DMS53 treated with DMSO at 0.1 percent for 48 hours (cell line): ENCODE measurements around the gene BMPR1B.
A peak's percentile ranks its signal among the peaks of the same experiment; 100 is the strongest.
"Not testable (repeated sequence)": the region's sequence is repeated elsewhere in the genome, so short reads cannot be mapped to it uniquely, and the experiment has no call there.

Experiments
- DNase-seq: peaks from one replicate; lab custom pipeline; 2025; ENCODE audit not compliant: unreplicated experiment; lab: John Stamatoyannopoulos, UW

BMPR1B gene

GRCh38 chr4:94831607-94832006, 73.9 kb downstream of the BMPR1B start:
- no peak for DNase-seq

- not testable (repeated sequence) for DNase-seq
Measured at GRCh38 chr4:94832329-94832728, 74.6 kb downstream of the BMPR1B start.

DNA sequence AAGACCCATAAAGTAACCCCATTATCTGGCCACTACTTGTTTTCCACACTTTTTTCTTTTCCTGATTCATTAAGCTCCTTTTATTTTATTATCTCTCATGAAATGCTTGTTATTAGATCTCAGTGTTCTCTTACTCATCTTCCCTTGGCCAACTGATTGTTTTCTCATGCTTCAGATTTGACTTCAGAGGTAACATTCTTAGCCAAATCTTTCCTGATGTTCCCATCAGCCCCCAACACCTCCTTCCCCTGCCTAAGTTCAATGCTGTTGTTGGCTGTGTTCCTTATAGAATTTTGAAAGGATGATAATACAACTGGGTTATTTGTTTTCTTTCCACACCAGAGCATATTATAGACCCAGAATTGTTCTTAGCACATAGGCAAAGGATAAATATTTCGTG, 75.6 kb downstream of the BMPR1B start:
- DNase-seq: no peak

DNA sequence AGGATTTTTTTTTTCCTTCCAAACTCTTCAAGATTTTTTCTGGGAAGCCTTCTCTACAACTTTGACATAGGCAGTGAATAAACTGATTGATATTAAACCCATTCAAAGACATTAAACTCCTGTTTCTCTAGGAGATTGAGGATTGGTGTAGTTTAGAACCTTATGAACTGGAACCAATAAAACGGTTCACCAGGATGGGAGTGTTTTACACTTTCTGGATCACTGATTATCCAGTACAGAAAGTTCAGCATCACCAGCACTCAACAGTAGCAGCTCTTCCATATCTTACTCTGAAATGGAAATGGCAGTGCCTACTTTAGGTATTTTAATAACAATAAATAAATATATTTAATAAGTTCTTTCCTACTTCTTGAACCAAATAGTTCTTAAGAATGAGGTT, 76.7 kb downstream of the BMPR1B start:
- no peak for DNase-seq

DNA sequence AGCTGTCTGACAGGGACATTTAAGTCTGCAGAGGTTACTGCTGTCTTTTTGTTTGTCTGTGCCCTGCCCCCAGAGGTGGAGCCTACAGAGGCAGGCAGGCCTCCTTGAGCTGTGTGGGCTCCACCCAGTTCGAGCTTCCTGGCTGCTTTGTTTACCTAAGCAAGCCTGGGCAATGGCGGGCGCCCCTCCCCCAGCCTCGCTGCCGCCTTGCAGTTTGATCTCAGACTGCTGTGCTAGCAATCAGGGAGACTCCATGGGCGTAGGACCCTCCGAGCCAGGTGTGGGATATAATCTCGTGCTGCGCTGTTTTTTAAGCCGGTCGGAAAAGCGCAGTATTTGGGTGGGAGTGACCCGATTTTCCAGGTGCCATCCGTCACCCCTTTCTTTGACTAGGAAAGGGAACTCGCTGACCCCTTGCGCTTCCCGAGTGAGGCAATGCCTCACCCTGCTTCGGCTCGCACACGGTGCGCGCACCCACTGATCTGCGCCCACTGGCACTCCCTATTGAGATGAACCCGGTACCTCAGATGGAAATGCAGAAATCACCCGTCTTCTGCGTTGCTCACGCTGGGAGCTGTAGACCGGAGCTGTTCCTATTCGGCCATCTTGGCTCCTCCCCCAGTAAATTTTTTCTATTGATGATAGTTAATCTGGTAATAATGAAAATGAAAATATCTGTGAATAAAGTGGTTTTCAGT, 83.6 kb downstream of the BMPR1B start:
- DNase-seq: not testable (repeated sequence)

DNA sequence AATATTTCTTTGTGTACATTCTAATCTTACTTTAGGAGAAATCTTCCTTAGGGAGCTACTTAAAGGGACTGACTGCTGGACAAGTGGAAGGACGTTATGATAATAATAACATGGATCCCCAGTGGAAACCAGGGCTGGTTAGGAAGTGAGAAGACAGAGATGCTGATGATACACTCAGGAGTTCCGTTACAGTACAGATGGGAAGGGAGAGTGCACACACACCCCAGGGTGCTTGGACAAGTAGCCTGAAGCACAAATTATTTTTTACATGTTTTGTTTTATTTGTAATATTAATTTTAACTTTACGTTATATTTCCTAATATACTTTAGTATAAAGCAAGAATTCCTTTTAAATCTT, 84.1 kb downstream of the BMPR1B start:
- peak; percentile 18 for DNase-seq

DNA sequence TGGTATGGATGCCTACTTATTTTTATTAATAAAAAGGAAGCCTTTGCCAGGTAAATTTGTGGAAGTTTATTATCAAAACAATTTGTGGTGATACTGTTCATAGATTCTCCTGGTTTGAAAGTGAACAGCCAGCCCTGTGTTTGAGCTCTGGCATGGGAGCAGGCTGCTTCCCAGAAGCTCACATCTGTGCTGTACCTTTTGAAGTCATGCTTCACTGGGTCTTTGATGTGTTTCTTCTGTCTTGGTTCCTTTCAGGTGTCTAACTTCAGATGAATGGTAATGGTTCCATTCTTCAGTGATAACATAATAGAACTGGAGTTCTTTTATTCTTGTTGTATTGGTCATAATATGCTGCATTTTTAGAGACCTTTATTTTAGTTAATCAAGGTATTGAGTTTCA, 85.5 kb downstream of the BMPR1B start:
- DNase-seq: no peak

DNA sequence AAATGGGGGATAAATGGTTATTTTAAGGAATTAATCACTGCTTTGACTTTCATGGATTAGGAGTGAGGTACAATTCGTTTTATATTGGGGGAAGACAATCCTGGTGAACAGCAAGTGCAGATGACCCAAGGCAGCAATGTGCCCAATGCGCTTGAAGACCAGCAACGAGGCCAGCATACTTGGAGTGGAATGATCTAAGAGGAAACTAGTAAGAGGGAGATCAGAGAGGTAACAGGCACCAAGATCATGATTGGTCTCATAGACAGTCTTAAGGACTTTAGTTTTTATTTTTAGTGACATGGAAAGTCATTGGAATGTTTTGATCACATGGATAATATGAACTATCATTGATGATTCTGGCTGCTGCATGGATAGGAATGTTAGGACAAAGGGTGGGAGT, 90.6 kb downstream of the BMPR1B start:
- no peak for DNase-seq

GRCh38 chr4:94849901-94850300, 92.1 kb downstream of the BMPR1B start:
- DNase-seq: no peak

GRCh38 chr4:94852616-94853015, 94.9 kb downstream of the BMPR1B start:
- DNase-seq: no peak

DNA sequence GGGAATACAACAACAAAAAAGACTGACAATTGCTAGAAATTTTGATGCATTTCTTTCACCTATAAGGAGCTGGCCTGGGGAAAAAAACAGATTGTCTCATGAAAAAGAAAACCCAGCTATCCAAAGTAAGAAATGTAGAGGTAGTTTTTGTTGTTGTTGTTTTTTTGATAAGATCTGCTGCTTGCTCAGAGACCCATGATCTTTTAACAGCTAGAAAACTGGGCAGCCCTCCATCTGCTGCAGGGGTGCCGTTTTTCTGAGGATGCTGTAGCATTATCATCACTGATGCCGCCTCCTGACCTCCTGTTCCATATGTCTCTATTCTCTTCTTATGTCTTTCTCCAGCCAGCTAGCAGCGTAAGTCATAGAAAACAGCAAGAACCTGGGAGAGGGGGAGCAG, 98.3 kb downstream of the BMPR1B start:
- no peak for DNase-seq

GRCh38 chr4:94870146-94870545, 112.4 kb downstream of the BMPR1B start:
- no peak for DNase-seq

DNA sequence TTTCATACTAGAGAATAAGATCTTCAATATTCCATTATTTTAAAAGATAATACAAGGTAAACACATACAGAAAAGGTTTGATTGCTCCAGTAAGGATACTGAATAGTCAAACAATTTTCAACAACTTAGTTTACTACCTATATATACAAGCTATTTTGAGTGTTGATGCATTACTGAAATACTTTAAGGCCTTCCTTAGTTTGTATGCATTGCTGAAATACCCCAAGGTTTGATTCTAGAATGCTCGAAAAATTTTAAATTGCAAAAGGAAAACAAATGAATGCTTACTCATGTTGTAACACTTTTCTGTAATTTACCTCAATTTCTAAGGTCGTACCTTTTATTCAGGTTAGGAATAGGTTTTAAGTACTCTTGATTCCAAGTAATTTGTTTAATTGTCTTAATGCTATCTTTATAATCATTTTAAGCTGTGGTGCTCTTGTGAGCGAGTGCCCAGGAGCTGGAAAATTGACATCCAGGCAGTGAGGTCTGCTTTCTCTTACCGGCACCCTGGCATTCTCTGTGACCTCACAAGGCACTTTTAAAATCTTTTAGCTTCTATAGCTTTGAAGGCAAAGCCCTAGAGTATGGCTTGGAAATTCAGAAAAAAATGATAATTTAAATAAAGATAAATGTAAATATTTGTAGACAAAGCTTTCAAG, 114.0 kb downstream of the BMPR1B start:
- no peak for DNase-seq

DNA sequence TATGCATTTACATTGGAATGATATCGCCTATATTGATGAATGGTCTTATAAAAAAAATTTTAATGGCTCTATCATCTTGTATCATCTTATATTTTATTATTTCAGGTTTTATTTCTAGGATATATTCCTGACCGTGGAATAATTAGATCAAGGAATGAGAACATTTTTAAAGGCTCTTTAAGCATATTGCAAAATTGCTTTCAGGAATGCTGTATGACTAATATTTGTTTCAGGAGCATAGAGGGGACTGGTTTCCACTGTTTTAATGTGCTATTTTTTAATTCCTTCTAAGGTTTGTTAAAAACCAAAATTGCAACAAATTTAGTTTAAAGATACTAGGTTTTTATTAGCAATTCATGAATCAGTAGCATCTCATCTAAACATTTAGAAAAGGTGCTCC, 120.2 kb downstream of the BMPR1B start:
- DNase-seq: no peak

GRCh38 chr4:94880956-94881355, 123.2 kb downstream of the BMPR1B start:
- DNase-seq: no peak

- DNase-seq: no peak
Measured at GRCh38 chr4:94882756-94883155, 125.0 kb downstream of the BMPR1B start.

DNA sequence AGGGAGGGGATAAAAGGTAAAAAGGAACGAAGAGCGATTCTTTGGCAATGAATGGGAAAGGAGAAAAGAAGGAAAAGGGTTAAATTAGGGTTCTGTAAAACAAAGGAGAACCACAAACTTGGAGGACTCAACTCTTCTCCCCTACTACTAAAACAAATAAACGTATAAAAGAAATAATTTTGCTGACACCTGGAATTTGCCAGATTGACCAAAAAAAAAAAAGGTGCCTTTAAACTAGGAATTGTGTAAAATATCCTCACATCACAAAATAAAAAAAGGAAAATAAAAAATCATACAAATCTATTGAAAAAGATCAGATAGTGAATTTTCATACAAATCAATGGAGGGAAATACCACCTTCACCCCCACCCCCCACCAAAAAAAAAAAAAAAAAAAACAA, 129.3 kb downstream of the BMPR1B start:
- DNase-seq: no peak

DNA sequence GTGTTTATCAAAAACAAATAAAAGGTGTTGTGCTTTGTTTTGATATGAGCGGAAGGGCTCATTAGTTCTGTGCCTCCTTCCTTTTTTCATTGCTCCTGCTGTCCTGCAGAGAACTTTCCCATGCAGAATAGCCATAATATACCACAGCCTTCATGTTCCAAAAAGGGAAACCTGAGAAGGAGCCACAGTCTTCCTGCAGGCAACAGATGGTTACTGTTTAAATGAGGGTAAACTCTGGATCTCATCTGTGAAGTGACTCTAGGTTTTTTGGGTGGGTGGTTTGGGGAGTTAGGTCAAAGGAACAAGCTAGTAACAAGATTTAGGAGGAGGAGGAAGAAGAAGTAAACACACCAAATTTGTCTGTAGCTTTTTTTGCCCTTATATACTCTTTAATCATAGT, 131.8 kb downstream of the BMPR1B start:
- no peak for DNase-seq

DNA sequence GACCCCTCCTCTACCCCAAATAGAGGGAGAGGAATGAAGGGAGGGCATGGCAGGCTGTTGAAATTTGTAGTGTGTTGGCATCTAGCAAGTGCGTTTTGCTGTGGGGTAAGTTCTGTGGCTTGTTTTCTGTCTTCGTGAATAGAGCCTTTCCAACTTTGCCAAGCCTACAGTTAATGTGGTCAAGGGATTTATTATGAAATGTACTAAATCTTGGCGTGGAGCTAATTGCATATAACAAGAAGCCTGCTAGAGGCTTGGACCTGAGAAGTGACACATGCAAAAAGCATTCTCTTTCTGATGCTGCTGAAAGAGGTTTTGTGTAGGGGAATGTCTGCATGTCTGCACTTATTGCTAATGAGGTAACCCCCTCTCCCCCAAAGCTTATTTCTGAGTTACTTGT, 132.2 kb downstream of the BMPR1B start:
- DNase-seq: no peak

DNA sequence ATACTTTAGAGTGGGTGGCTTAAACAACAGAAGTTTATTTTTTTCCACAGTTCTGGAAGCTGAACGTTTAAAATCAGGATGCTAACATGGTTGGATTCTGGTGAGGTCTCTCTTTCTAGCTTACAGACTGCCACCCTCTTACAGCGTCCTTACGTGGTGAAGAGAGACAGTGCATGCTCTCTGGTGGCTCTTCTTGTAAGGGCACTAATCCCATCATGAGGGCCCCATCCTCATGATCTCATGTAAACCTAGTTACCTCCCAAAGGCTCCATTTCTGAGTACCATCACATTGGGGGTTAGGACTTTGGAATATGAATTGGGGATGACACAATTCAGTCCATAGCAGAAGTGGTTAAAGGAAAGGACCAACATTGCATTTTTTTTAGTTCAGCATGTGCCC, 132.8 kb downstream of the BMPR1B start:
- no peak for DNase-seq

GRCh38 chr4:94892051-94892450, 134.3 kb downstream of the BMPR1B start:
- DNase-seq: no peak

GRCh38 chr4:94895081-94895480, 137.3 kb downstream of the BMPR1B start:
- no peak for DNase-seq

DNA sequence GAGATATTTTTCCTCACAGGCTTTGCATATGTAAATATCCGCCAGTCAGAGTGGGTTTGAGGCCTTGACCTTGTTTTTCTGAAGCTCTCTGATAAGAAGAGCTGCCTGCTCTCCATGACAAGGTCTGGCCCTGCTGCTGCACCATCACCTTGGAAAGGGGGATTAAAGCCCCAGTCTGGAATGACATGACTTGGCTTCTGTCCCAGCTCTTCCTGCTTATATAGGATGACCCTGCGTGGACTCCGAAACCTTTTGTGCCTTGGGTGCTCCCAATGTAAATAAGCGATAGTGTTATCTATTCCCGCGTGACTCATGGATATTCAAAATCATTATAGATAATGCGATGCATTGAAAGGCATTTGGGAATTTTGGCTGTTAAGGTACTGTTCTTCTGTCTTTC, 139.3 kb downstream of the BMPR1B start:
- DNase-seq: no peak
